Esophagus (tissue), 2 donors: ENCODE results near the gene CLTCL1. TPM values are rescaled to one million over a fixed set of nuclear protein-coding genes. Genes with fewer than 3 reads are reported as not detected.

ENCODE experiments used
- H3K27ac ChIP-seq, 2 donors: one replicate each; pipeline ENCODE4 v1.5.1; 2013; ENCODE audit warnings: low read depth in 2 of 2, mild to moderate bottlenecking in 2 of 2, inconsistent platforms in 1 of 2, low read length in 1 of 2, moderate library complexity in 1 of 2
- H3K27me3 ChIP-seq, 2 donors: one replicate each; pipeline ENCODE4 v1.6.1; 2013; ENCODE audit warnings: low read length in 2 of 2, control low read depth in 1 of 2, mild to moderate bottlenecking in 1 of 2; ENCODE audit not compliant: insufficient read depth in 2 of 2, control insufficient read depth in 1 of 2
- H3K36me3 ChIP-seq, 2 donors: one replicate each; pipeline ENCODE4 v1.6.1; 2013; ENCODE audit warnings: low read length in 1 of 2; ENCODE audit not compliant: control insufficient read depth in 2 of 2, insufficient read depth in 2 of 2
- H3K4me1 ChIP-seq, 2 donors: one replicate each; pipeline ENCODE4 v1.6.1; 2013; ENCODE audit warnings: low read length in 1 of 2; ENCODE audit not compliant: control insufficient read depth in 2 of 2, insufficient read depth in 2 of 2
- H3K4me3 ChIP-seq, 2 donors: one replicate each; pipeline ENCODE4 v1.5.1; 2013; ENCODE audit warnings: low read length in 2 of 2, mild to moderate bottlenecking in 2 of 2, low read depth in 1 of 2, moderate library complexity in 1 of 2
- H3K9me3 ChIP-seq, 2 donors: one replicate each; pipeline ENCODE4 v1.6.1; 2013; ENCODE audit warnings: mild to moderate bottlenecking in 2 of 2, low read depth in 1 of 2, low read length in 1 of 2, moderate library complexity in 1 of 2; ENCODE audit not compliant: control insufficient read depth in 2 of 2, insufficient read depth in 1 of 2
- WGBS, 2 donors: extraction: QIAGEN DNeasy Blood & Tissue Kit; methylation state at CpG; one replicate each; pipeline ENCODE4 v1.1.7; 2013; 5-methylcytosine and 5-hydroxymethylcytosine counted together
- polyA plus RNA-seq, 2 donors: library from polyadenylated mRNA; stranded (reverse); fragments of 200-250 nt; gene quantifications; one replicate each; pipeline ENCODE4 v1.2.3, GENCODE V29; 2013
- donor health status: healthy with polysubstance abuse.
- donor health status: Bipolar disorder and iron deficiency.

The CLTCL1 gene
- polyA plus RNA-seq, 2 donors, result 2.8 to 4.0 TPM

- Histone ChIP-seq H3K27ac (no peak overlapping the region), H3K9me3 (no peaks in the 10 kb centered on the region), H3K4me3 (no peak overlapping the region), H3K4me1 (peaks cover 0 to 47% of the 10 kb centered on the region in 2 donors), H3K27me3 (no peaks in the 10 kb centered on the region), H3K36me3 (peaks cover 0 to 7% of the 10 kb centered on the region in 2 donors)
- 71 to 77% methylated on average over 21 of the region's 21 CpGs for WGBS, 2 donors
Observed at GRCh38 chr22:19175602-19176174, 115.8 kb downstream of the CLTCL1 start.

GRCh38 chr22:19175026-19175601, 116.4 kb downstream of the CLTCL1 start:
- Histone ChIP-seq H3K4me3 (no peak overlapping the region), H3K36me3 (peaks cover 0 to 7% of the 10 kb centered on the region in 2 donors), H3K9me3 (no peaks in the 10 kb centered on the region), H3K27ac (no peak overlapping the region), H3K27me3 (no peaks in the 10 kb centered on the region), H3K4me1 (peaks cover 0 to 50% of the 10 kb centered on the region in 2 donors)
- WGBS, 2 donors, result 59 to 62% methylated on average over 7 of the region's 7 CpGs

GRCh38 chr22:19174106-19175025, 117.2 kb downstream of the CLTCL1 start:
- no peak overlapping the region for H3K4me3 ChIP-seq
- H3K27ac ChIP-seq, result no peak overlapping the region
- peaks cover 0 to 7% of the 10 kb centered on the region in 2 donors for H3K36me3 ChIP-seq
- 42 to 43% methylated on average over 14 of the region's 14 CpGs for WGBS, 2 donors
- H3K9me3 ChIP-seq, result no peaks in the 10 kb centered on the region
- peaks cover 0 to 56% of the 10 kb centered on the region in 2 donors for H3K4me1 ChIP-seq
- H3K27me3 ChIP-seq, result peaks cover 0 to 4% of the 10 kb centered on the region in 2 donors

GRCh38 chr22:19173047-19174035, 118.2 kb downstream of the CLTCL1 start:
- no peak overlapping the region for H3K4me3 ChIP-seq
- H3K27ac ChIP-seq, result no peak overlapping the region
- peaks cover 0 to 7% of the 10 kb centered on the region in 2 donors for H3K36me3 ChIP-seq
- peaks cover 0 to 53% of the 10 kb centered on the region in 2 donors for H3K4me1 ChIP-seq
- H3K9me3 ChIP-seq, result no peaks in the 10 kb centered on the region
- WGBS, 2 donors, result 58 to 65% methylated on average over 19 of the region's 19 CpGs
- peaks cover 0 to 7% of the 10 kb centered on the region in 2 donors for H3K27me3 ChIP-seq

- Histone ChIP-seq H3K27ac (peak overlapping the region; percentile 78 to 89), H3K36me3 (peaks cover 0 to 7% of the 10 kb centered on the region in 2 donors), H3K27me3 (peaks cover 0 to 7% of the 10 kb centered on the region in 2 donors), H3K4me3 (peak overlapping the region; percentile 96 to 98), H3K9me3 (no peaks in the 10 kb centered on the region), H3K4me1 (peaks cover 0 to 48% of the 10 kb centered on the region in 2 donors)
- 28 to 30% methylated on average over 13 of the region's 13 CpGs for WGBS, 2 donors
Observed at GRCh38 chr22:19172213-19173046, 119.1 kb downstream of the CLTCL1 start.

GRCh38 chr22:19169947-19170318, 121.6 kb downstream of the CLTCL1 start:
- Histone ChIP-seq H3K36me3 (no peaks in the 10 kb centered on the region), H3K9me3 (no peaks in the 10 kb centered on the region), H3K27ac (no peak overlapping the region), H3K27me3 (peaks cover 0 to 7% of the 10 kb centered on the region in 2 donors), H3K4me1 (peaks cover 0 to 38% of the 10 kb centered on the region in 2 donors), H3K4me3 (peak overlapping the region in 1 of 2 donors; percentile 8)
- WGBS, 2 donors, result 37 to 50% methylated on average over 7 of the region's 7 CpGs

GRCh38 chr22:19169002-19169946, 122.2 kb downstream of the CLTCL1 start:
- H3K27ac ChIP-seq, result no peak overlapping the region
- 5 to 7% methylated on average over 50 to 58 of the region's 58 CpGs for WGBS, 2 donors
- no peaks in the 10 kb centered on the region for H3K9me3 ChIP-seq
- peaks cover 0 to 38% of the 10 kb centered on the region in 2 donors for H3K4me1 ChIP-seq
- peaks cover 0 to 7% of the 10 kb centered on the region in 2 donors for H3K27me3 ChIP-seq
- H3K36me3 ChIP-seq, result no peaks in the 10 kb centered on the region
- H3K4me3 ChIP-seq, result peak overlapping the region in 1 of 2 donors; percentile 8
